OCI-LY1 (cell line): ENCODE data around the gene CCDC186.

Experiments
- CTCF ChIP-seq: fragments of 200-600 bp; sonication (generic), shearing (Covaris generic); IDR thresholded peaks from 2 replicates; pipeline ENCODE4 v1.5.1; 2017; ENCODE audit warnings: mild to moderate bottlenecking, antibody characterized with exemption, low read length, moderate library complexity, mixed read lengths
- EZH2 ChIP-seq: fragments of 200-600 bp; sonication (generic), shearing (Covaris generic); IDR thresholded peaks from 2 replicates; pipeline ENCODE4 v1.8.0; 2017; ENCODE audit warnings: borderline replicate concordance, mixed run types, mild to moderate bottlenecking, antibody characterized with exemption, low read length, moderate library complexity, mixed read lengths

- TF ChIP-seq CTCF (no peak), EZH2 (no peak)
Observed at GRCh38 chr10:114208351-114208750, 34.3 kb upstream of the CCDC186 start.
